ENCODE results near the gene CERCAM.

The CERCAM gene

GRCh38 chr9:128456613-128457061 lies 36.0 kb downstream of the CERCAM start:
- peak; percentile 47 to 54 (median 48) for DNase-seq (ENCODE audit: low read depth in 3 of 3)

- no peak for DNase-seq (ENCODE audit: low read depth in 3 of 3)
Measured at GRCh38 chr9:128457207-128457606, 36.5 kb downstream of the CERCAM start.

GRCh38 chr9:128459011-128459410 lies 38.4 kb downstream of the CERCAM start:
- no peak for DNase-seq (ENCODE audit: low read depth in 3 of 3)

GRCh38 chr9:128469070-128469469 lies 48.4 kb downstream of the CERCAM start:
- no peak for DNase-seq (ENCODE audit: low read depth in 3 of 3)

GRCh38 chr9:128470560-128470959 lies 49.9 kb downstream of the CERCAM start:
- DNase-seq (ENCODE audit: low read depth in 3 of 3) = no peak

- no peak for DNase-seq (ENCODE audit: low read depth in 3 of 3)
Measured at GRCh38 chr9:128473104-128473503, 52.4 kb downstream of the CERCAM start.

DNA sequence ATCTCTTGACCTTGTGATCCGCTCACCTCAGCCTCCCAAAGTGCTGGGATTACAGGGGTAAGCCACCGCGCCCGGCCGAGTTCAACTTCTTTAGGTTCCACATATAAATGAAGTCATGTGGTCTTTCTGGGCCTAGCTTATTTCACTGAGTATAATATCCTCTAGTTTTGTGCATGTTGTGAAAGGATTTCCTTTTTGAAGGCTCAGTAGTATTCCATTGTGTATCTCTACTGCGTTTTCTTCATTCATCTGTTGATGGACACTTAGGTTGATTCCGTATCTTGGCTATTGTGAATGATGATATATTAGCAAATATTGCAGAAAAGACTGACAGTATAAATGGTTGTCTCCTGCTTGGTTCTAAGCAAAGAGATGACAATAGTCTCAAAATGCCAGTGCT lies 55.2 kb downstream of the CERCAM start:
- no peak for DNase-seq (ENCODE audit: low read depth in 3 of 3)

DNA sequence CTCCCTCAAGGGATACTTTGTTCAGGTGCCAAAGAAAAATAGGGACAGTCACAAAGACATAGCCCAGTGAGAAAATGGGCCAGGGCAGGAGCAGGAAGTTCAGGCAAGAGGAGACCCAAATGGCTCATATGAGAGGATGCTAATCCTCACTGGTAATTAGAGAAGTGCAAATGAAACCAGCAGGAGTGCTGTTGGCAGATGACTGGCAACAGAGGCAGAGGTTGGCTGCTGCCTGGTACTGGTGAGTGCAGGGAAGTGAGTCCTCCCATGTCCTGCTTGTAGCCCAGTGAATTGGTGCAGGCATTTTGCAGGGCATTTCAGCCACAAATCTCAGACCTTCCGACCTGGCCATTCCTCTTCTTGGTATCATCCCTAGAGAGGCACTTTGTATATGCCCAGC lies 58.6 kb downstream of the CERCAM start:
- no peak for DNase-seq (ENCODE audit: low read depth in 3 of 3)

DNA sequence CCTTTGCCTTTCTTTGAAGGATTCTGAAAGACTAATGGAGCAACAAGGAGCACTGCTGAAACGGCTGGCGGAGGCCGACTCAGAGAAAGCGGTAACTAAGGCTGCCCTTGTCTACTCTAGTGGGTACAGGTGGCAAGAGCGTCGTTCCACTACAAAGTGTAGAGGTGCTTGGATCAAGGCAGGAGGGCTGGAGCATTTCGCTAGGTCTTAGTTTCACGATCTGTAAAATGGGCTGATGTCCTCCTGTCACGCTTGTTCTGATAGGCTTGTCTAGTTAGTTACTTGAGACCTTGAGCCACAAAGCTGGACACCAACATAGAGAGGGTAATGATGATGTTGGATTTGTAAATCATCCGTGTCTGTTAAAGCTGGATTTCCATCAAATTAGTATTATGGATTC lies 60.9 kb downstream of the CERCAM start:
- DNase-seq (ENCODE audit: low read depth in 3 of 3) = no peak

DNA sequence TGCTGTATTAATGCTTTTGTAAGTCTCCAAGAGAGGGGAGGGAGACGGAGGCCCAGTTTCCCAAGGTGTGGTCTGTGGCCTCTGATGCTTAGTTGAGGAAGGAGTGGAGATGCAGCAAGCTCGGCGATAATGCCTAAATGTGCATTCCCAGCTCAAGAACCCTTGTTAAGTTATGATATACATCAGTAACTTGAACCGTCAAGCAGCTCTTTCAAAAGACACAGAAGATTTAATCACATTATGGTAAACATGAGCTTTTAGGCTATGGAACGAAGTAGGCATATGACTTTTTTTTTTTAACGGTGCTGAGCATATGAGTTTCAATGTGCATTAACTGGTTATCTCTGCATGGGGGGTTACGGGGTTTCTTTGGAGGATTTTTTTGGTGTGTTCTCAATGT lies 61.5 kb downstream of the CERCAM start:
- no peak for DNase-seq (ENCODE audit: low read depth in 3 of 3)

GRCh38 chr9:128484686-128485413 lies 64.2 kb downstream of the CERCAM start:
- no peak for DNase-seq (ENCODE audit: low read depth in 3 of 3)

GRCh38 chr9:128485414-128485855 lies 64.8 kb downstream of the CERCAM start:
- no peak for DNase-seq (ENCODE audit: low read depth in 3 of 3)

- DNase-seq (ENCODE audit: low read depth in 3 of 3) = no peak
Measured at GRCh38 chr9:128486201-128486600, 65.5 kb downstream of the CERCAM start.

Data from stimulated activated CD4-positive, alpha-beta T cell treated with anti-CD3 and anti-CD28 coated beads, TNF-alpha, amount 100 ng/mL, for 4 hours (primary cell).